DMS153 treated with DMSO at 0.1 percent for 48 hours (cell line): ENCODE results near the gene CRACDL.

ENCODE experiments used
- DNase-seq: peaks from one replicate; lab custom pipeline; 2025; ENCODE audit not compliant: unreplicated experiment; lab: John Stamatoyannopoulos, UW

Gene CRACDL

GRCh38 chr2:98805412-98806171, 130.4 kb downstream of the CRACDL start:
- no peak for DNase-seq

GRCh38 chr2:98804736-98805135, 131.3 kb downstream of the CRACDL start:
- DNase-seq = no peak

GRCh38 chr2:98804265-98804650, 131.8 kb downstream of the CRACDL start:
- DNase-seq = no peak

- no peak for DNase-seq
Observed at GRCh38 chr2:98803405-98804264, 132.4 kb downstream of the CRACDL start.

GRCh38 chr2:98802344-98802743, 133.7 kb downstream of the CRACDL start:
- DNase-seq = no peak

- DNase-seq = no peak
Observed at GRCh38 chr2:98801921-98802321, 134.1 kb downstream of the CRACDL start.

GRCh38 chr2:98801286-98801685, 134.7 kb downstream of the CRACDL start:
- no peak for DNase-seq

- DNase-seq = no peak
Observed at GRCh38 chr2:98800330-98801064, 135.5 kb downstream of the CRACDL start.

GRCh38 chr2:98799375-98800329, 136.4 kb downstream of the CRACDL start:
- no peak for DNase-seq

- DNase-seq = no peak
Observed at GRCh38 chr2:98796775-98797544, 139.1 kb downstream of the CRACDL start.

GRCh38 chr2:98795891-98796676, 139.9 kb downstream of the CRACDL start:
- no peak for DNase-seq

- no peak for DNase-seq
Observed at GRCh38 chr2:98793897-98794830, 141.9 kb downstream of the CRACDL start.

- no peak for DNase-seq
Observed at GRCh38 chr2:98793275-98793674, 142.8 kb downstream of the CRACDL start.

GRCh38 chr2:98790221-98790620, 145.8 kb downstream of the CRACDL start:
- no peak for DNase-seq

GRCh38 chr2:98787700-98788099, 148.3 kb downstream of the CRACDL start:
- DNase-seq = no peak

- DNase-seq = no peak
Observed at GRCh38 chr2:98786179-98786578, 149.8 kb downstream of the CRACDL start.

GRCh38 chr2:98782570-98782969, 153.5 kb downstream of the CRACDL start:
- DNase-seq = no peak

- no peak for DNase-seq
Observed at GRCh38 chr2:98781822-98782221, 154.2 kb downstream of the CRACDL start.
